Brain microvascular endothelial cell (primary cell): ENCODE results near the gene TAX1BP1.
A peak's percentile ranks its signal among the peaks of the same experiment; 100 is the strongest.

Experiments
- DNase-seq: peaks from one replicate; pipeline ENCODE4 v3.0.0-alpha.2; 2020
- H3K27ac ChIP-seq: fragments of 250-450 bp; sonication (Bioruptor Pico); 2 replicates; pipeline ENCODE4 v1.5.1; 2020; ENCODE audit warnings: mild to moderate bottlenecking, moderate library complexity
- H3K27me3 ChIP-seq: fragments of 250-450 bp; sonication (Bioruptor Pico); replicated peaks from 2 replicates; pipeline ENCODE4 v1.5.1; 2020; ENCODE audit warnings: mild to moderate bottlenecking
- H3K36me3 ChIP-seq: fragments of 250-450 bp; sonication (Bioruptor Pico); replicated peaks from 2 replicates; pipeline ENCODE4 v1.5.1; 2020; ENCODE audit warnings: mild to moderate bottlenecking
- H3K4me3 ChIP-seq: 2 replicates; pipeline ENCODE4 v1.5.1; 2011; ENCODE audit warnings: low read depth, mild to moderate bottlenecking, control low read depth, low read length, moderate library complexity
- CTCF ChIP-seq: IDR thresholded peaks from 2 replicates; pipeline ENCODE4 v1.5.1; 2011; ENCODE audit warnings: low read depth, mild to moderate bottlenecking, moderate library complexity, low read length, control low read depth, inconsistent platforms; ENCODE audit errors: missing control alignments
- in situ Hi-C: cut with HindIII; loops from 2 replicates; pipeline ENCODE4 v1.10.0; 2017; ENCODE audit warnings: low sequenced_read_pairs, low pct_ligation_motif_present

The TAX1BP1 gene

GRCh38 chr7:27739909-27740448, at the start of gene TAX1BP1:
Gene TAX1BP1, plus strand, starts transcription at chr7:27740162. Its CDS starts 8,363 bp downstream, at chr7:27748525.
- H3K27me3 ChIP-seq: no peaks in the 10 kb centered on the region
- TF ChIP-seq CTCF: no peak
- DNase-seq: peak; percentile 89
- in situ Hi-C loops: no loop called here
- H3K4me3 ChIP-seq: peak within 1 kb of the TSS; percentile 100
- H3K36me3 ChIP-seq: no peaks in the 10 kb centered on the region
- peak within 1 kb of the TSS; percentile 97 for H3K27ac ChIP-seq

GRCh38 chr7:27690649-27691048, 49.3 kb upstream of the TAX1BP1 start:
- Histone ChIP-seq H3K27ac (no peak overlapping the region), H3K4me3 (no peak overlapping the region), H3K36me3 (no peaks in the 10 kb centered on the region), H3K27me3 (no peaks in the 10 kb centered on the region)
- in situ Hi-C loops: no loop called here
- TF ChIP-seq CTCF: no peak
- DNase-seq: no peak

DNA sequence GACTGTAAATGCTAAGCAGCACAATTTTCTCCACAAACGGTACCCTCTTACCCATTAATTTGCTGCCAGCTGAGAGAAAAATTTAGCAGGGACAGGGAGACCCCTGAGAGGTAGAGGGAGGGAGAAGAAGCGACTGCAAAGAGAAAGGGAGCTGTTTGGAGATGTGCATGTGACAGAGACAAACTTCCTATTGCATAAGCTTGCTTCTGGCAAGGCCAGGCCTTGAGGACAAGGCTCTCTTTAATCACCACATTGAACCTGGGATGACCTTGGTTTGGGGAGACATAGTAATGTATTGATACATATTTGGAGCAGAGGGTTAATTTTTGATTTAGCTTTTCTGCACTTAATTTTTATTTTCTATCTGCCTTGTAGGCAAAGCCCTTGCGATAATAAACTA, 46.2 kb upstream of the TAX1BP1 start:
- in situ Hi-C loops: no loop called here
- Histone ChIP-seq H3K27ac (no peak overlapping the region), H3K27me3 (no peaks in the 10 kb centered on the region), H3K36me3 (no peaks in the 10 kb centered on the region), H3K4me3 (no peak overlapping the region)
- TF ChIP-seq CTCF: no peak
- no peak for DNase-seq

DNA sequence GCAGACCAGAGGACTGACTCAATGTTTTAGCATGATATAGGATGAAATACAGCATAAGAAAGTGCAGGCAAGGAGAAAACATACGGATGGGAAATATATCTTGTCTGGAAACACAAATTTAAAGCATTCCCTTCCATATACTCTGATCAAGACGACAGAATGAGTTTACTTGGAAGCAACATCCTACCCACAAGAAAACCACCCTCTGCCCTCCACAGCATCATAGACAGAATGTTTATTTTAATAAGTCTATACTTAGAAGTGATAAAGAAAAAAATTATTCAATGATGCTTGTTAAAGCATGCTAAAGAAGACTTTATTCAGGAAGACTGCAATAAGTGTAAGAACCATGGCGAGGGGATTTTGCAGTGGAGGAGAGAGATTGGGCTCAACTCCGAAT, 44.9 kb upstream of the TAX1BP1 start:
- TF ChIP-seq CTCF: no peak
- Histone ChIP-seq H3K4me3 (no peak overlapping the region), H3K36me3 (no peaks in the 10 kb centered on the region), H3K27me3 (no peaks in the 10 kb centered on the region), H3K27ac (no peak overlapping the region)
- in situ Hi-C loops: no loop called here
- DNase-seq: no peak

- Histone ChIP-seq H3K36me3 (no peaks in the 10 kb centered on the region), H3K4me3 (no peak overlapping the region), H3K27me3 (no peaks in the 10 kb centered on the region), H3K27ac (no peak overlapping the region)
- no peak for TF ChIP-seq CTCF
- no peak for DNase-seq
- in situ Hi-C loops: no loop called here
Observed at GRCh38 chr7:27697861-27698430, 42.0 kb upstream of the TAX1BP1 start.

DNA sequence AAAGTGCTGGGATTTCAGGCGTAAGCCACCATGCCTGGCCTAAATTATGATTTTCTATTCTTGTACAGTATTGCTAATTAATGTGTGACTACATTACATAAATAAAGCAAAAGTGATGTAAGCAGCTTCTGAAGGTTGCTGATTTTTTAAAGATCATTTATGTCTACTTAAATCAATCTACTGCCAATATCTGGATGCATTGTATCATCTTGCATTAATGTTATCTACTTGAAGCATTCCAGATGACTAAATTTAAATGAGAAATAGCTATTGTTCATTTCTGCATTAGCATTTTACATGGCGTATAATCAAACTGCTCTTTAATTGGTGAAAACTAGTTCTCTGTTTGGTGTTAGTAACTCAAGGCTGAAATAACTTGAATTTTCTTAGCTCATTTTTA, 40.2 kb upstream of the TAX1BP1 start:
- TF ChIP-seq CTCF: no peak
- in situ Hi-C loops: no loop called here

More for the DNA sequence above, 40.2 kb upstream of the TAX1BP1 start:
- Histone ChIP-seq H3K4me3 (no peak overlapping the region), H3K27ac (no peak overlapping the region), H3K27me3 (no peaks in the 10 kb centered on the region), H3K36me3 (no peaks in the 10 kb centered on the region)
- DNase-seq: no peak
